HG02938 (cell line): ENCODE data around the gene JAG1.
A peak's percentile ranks its signal among the peaks of the same experiment; 100 is the strongest.

Experiments used
- ATAC-seq: cut with Tn5 transposase; IDR thresholded peaks from one replicate; pipeline ENCODE4 v1.9.1; 2021; ENCODE audit warnings: mild to moderate bottlenecking, moderate library complexity; ENCODE audit not compliant: unreplicated experiment

The JAG1 gene

GRCh38 chr20:10699941-10700340 is 26.1 kb upstream of the JAG1 start:
- ATAC-seq = no peak

- no peak for ATAC-seq
Observed at GRCh38 chr20:10699489-10699888, 25.7 kb upstream of the JAG1 start.

- peak; percentile 44 for ATAC-seq
Observed at GRCh38 chr20:10696650-10697049, 22.9 kb upstream of the JAG1 start.

GRCh38 chr20:10689385-10689784 is 15.6 kb upstream of the JAG1 start:
- no peak for ATAC-seq

- no peak for ATAC-seq
Observed at GRCh38 chr20:10687895-10688294, 14.1 kb upstream of the JAG1 start.

GRCh38 chr20:10686356-10687133 is 12.7 kb upstream of the JAG1 start:
- no peak for ATAC-seq

- ATAC-seq = no peak
Observed at GRCh38 chr20:10683537-10683936, 9.7 kb upstream of the JAG1 start.

GRCh38 chr20:10682939-10683338 is 9.1 kb upstream of the JAG1 start:
- ATAC-seq = no peak

- no peak for ATAC-seq
Observed at GRCh38 chr20:10681494-10681893, 7.7 kb upstream of the JAG1 start.

- no peak for ATAC-seq
Observed at GRCh38 chr20:10680571-10680970, 6.8 kb upstream of the JAG1 start.

- ATAC-seq = no peak
Observed at GRCh38 chr20:10679269-10679668, 5.5 kb upstream of the JAG1 start.

GRCh38 chr20:10676518-10676917 is 2.7 kb upstream of the JAG1 start:
- no peak for ATAC-seq

- no peak for ATAC-seq
Observed at GRCh38 chr20:10675450-10675848, 1.6 kb upstream of the JAG1 start.

- peak; percentile 40 for ATAC-seq
Observed at GRCh38 chr20:10674684-10675449, 1.1 kb upstream of the JAG1 start.

- no peak for ATAC-seq
Observed at GRCh38 chr20:10673176-10673841, 490 bp downstream of the JAG1 start.

GRCh38 chr20:10672624-10673127 is 1.1 kb downstream of the JAG1 start:
- ATAC-seq = no peak

GRCh38 chr20:10671919-10672623 is 1.7 kb downstream of the JAG1 start:
- no peak for ATAC-seq

- ATAC-seq = peak; percentile 24
Observed at GRCh38 chr20:10671221-10671918, 2.4 kb downstream of the JAG1 start.

- peak; percentile 15 for ATAC-seq
Observed at GRCh38 chr20:10670501-10671220, 3.1 kb downstream of the JAG1 start.
